ENCODE results near the gene AKR1D1. TPM values are rescaled to one million over a fixed set of nuclear protein-coding genes. Genes with fewer than 3 reads are reported as not detected.

Gene AKR1D1, protein sequence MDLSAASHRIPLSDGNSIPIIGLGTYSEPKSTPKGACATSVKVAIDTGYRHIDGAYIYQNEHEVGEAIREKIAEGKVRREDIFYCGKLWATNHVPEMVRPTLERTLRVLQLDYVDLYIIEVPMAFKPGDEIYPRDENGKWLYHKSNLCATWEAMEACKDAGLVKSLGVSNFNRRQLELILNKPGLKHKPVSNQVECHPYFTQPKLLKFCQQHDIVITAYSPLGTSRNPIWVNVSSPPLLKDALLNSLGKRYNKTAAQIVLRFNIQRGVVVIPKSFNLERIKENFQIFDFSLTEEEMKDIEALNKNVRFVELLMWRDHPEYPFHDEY
- total RNA-seq = not detected

DNA sequence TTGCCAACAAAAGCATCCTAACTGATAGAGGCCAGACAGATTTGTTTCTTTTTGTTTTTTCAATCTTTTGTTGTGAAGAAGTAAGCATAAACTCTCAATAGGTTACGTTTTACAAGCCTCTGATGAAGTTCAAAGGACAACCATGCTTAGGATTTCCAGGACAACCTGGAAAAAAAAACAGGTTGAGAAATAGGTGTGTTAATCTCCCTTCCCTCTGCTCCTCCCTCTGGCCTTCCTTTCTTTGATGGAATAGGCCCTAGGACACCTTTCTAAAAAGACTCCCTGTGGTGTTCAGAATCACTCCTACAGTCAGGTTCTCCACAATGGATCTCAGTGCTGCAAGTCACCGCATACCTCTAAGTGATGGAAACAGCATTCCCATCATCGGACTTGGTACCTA lies at the start of gene AKR1D1:
TSS of gene AKR1D1 (plus strand) at position 264 of the 400 bp plus-strand sequence. CDS start at position 324, 60 bp downstream.
- in situ Hi-C loops (cut with MboI; ENCODE audit: low pct_ligation_motif_present in 1 of 4, low pct_unique_long_range_greater_than_20kb in 1 of 4, low sequenced_read_pairs in 3 of 4) = no loop called here
- no peak for TF ChIP-seq POLR2AphosphoS5 (IDR thresholded peaks at IDR 0.05)
- TF ChIP-seq EP300 (IDR thresholded peaks at IDR 0.05; ENCODE audit: low read depth) = no peak
- TF ChIP-seq, protein P1, sequence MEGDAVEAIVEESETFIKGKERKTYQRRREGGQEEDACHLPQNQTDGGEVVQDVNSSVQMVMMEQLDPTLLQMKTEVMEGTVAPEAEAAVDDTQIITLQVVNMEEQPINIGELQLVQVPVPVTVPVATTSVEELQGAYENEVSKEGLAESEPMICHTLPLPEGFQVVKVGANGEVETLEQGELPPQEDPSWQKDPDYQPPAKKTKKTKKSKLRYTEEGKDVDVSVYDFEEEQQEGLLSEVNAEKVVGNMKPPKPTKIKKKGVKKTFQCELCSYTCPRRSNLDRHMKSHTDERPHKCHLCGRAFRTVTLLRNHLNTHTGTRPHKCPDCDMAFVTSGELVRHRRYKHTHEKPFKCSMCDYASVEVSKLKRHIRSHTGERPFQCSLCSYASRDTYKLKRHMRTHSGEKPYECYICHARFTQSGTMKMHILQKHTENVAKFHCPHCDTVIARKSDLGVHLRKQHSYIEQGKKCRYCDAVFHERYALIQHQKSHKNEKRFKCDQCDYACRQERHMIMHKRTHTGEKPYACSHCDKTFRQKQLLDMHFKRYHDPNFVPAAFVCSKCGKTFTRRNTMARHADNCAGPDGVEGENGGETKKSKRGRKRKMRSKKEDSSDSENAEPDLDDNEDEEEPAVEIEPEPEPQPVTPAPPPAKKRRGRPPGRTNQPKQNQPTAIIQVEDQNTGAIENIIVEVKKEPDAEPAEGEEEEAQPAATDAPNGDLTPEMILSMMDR (IDR thresholded peaks at IDR 0.05) = no peak
- no peak for TF ChIP-seq POLR2A (IDR thresholded peaks at IDR 0.05)
- no peak for DNase-seq

DNA sequence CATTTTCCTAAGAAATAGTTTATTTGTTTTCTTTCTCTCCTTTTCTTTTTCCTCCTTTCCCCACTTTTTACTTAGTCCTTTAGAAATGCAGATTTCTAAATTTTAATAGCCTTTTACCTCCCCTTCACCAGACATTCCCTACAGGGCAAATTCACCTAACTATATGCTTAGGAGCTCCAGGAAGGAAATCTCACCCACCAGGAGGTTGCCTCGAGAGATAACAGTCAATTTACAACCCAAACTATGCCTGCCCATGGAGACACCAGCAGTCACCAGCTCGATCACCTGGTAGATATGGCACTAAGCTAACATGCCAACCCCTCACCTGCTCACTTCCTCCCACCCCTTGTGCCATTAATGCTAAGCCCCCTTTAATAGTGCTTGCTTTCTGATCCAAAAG lies 49.2 kb upstream of the AKR1D1 start:
- H3K4me3 ChIP-seq = no peak overlapping the region

More for the DNA sequence above, at the start of gene AKR1D1:
- no peak within 1 kb of the TSS for H3K4me3 ChIP-seq
- no peaks in the 10 kb centered on the region for H3K9me3 ChIP-seq
- no peaks in the 10 kb centered on the region for H3K4me1 ChIP-seq
- H3K27ac ChIP-seq = no peak within 1 kb of the TSS
- 83 to 86% methylated on average over 3 of the region's 3 CpGs for WGBS, 2 donors (ENCODE audit: low coverage in 1 of 2)
- H3K36me3 ChIP-seq = no peaks in the 10 kb centered on the region
- no peaks in the 10 kb centered on the region for H3K27me3 ChIP-seq
- intact Hi-C loops (cut with DNase I; ENCODE audit: low total_unique reads) = no loop called here

DNA sequence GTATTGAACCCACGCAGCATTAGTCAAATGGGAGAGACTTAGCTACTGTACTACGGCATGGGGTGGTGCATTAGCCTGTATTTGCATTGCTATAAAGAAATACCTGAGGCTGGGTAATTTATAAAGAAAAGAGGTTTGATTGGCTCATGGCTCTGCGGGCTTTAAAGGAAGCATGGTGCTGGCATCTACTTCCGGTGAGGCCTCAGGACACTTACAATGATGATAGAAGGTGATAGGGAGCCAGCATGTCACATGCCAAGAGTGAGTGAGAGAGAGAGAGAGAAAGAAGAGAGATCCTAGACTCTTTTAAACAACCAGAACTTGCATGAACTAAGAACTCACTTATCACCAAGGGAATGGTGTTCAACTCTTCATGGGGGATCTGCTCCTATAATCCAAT lies 47.1 kb upstream of the AKR1D1 start:
- H3K4me1 ChIP-seq = no peaks in the 10 kb centered on the region
- H3K27ac ChIP-seq = no peak overlapping the region
- intact Hi-C loops (cut with DNase I; ENCODE audit: low total_unique reads) = no loop called here
- in situ Hi-C loops (cut with MboI; ENCODE audit: low pct_ligation_motif_present in 1 of 4, low pct_unique_long_range_greater_than_20kb in 1 of 4, low sequenced_read_pairs in 3 of 4) = no loop called here
- DNase-seq = no peak
- H3K36me3 ChIP-seq = no peaks in the 10 kb centered on the region
- H3K4me3 ChIP-seq = no peak overlapping the region
- no peaks in the 10 kb centered on the region for H3K9me3 ChIP-seq
- no peak for TF ChIP-seq EP300 (IDR thresholded peaks at IDR 0.05; ENCODE audit: low read depth)
- TF ChIP-seq POLR2AphosphoS5 (IDR thresholded peaks at IDR 0.05) = no peak
- TF ChIP-seq, protein P1 (IDR thresholded peaks at IDR 0.05) = no peak
- no peak for TF ChIP-seq POLR2A (IDR thresholded peaks at IDR 0.05)
- H3K27me3 ChIP-seq = no peaks in the 10 kb centered on the region
- 70 to 91% methylated on average over 2 to 4 of the region's 4 CpGs for WGBS, 2 donors (ENCODE audit: low coverage in 1 of 2)

More for the DNA sequence above, 49.2 kb upstream of the AKR1D1 start:
- 33 to 47% methylated on average over 2 of the region's 2 CpGs for WGBS, 2 donors (ENCODE audit: low coverage in 1 of 2)
- Histone ChIP-seq H3K9me3 (no peaks in the 10 kb centered on the region), H3K4me1 (no peaks in the 10 kb centered on the region), H3K27me3 (no peaks in the 10 kb centered on the region), H3K36me3 (no peaks in the 10 kb centered on the region), H3K27ac (no peak overlapping the region)
- TF ChIP-seq POLR2AphosphoS5 (IDR thresholded peaks at IDR 0.05) (no peak), POLR2A (IDR thresholded peaks at IDR 0.05) (no peak), EP300 (IDR thresholded peaks at IDR 0.05; ENCODE audit: low read depth) (no peak)
- TF ChIP-seq, protein P1 (IDR thresholded peaks at IDR 0.05) = no peak
- in situ Hi-C loops (cut with MboI; ENCODE audit: low pct_ligation_motif_present in 1 of 4, low pct_unique_long_range_greater_than_20kb in 1 of 4, low sequenced_read_pairs in 3 of 4) = no loop called here
- intact Hi-C loops (cut with DNase I; ENCODE audit: low total_unique reads) = no loop called here
- DNase-seq = no peak

DNA sequence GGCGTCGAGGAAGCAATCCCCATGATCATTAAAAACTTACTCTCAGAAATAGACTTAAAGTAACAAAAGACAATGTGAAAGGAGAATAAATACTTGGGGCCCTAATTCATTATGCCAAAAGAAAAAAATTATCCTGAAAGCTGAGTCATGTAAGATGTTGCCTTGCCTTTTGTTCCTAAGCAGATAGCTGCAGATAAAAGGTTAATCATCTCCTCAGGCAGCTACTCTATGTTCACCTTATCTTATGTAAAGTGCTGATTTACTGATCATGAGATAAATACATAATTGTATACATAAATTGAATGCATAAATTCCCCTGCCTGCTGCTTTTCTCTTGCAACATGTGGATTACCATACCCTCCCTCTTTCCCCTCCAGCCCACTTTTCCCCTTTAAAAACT lies 46.3 kb upstream of the AKR1D1 start:
- H3K4me3 ChIP-seq = no peak overlapping the region
- DNase-seq = no peak
- H3K4me1 ChIP-seq = no peaks in the 10 kb centered on the region
- TF ChIP-seq POLR2A (IDR thresholded peaks at IDR 0.05) (no peak), EP300 (IDR thresholded peaks at IDR 0.05; ENCODE audit: low read depth) (no peak), POLR2AphosphoS5 (IDR thresholded peaks at IDR 0.05) (no peak)
- TF ChIP-seq, protein P1 (IDR thresholded peaks at IDR 0.05) = no peak
- H3K27ac ChIP-seq = no peak overlapping the region
- intact Hi-C loops (cut with DNase I; ENCODE audit: low total_unique reads) = no loop called here
- no peaks in the 10 kb centered on the region for H3K27me3 ChIP-seq
- WGBS, 2 donors (ENCODE audit: low coverage in 1 of 2) = 78 to 85% methylated on average over 2 of the region's 2 CpGs
- H3K9me3 ChIP-seq = no peaks in the 10 kb centered on the region
- in situ Hi-C loops (cut with MboI; ENCODE audit: low pct_ligation_motif_present in 1 of 4, low pct_unique_long_range_greater_than_20kb in 1 of 4, low sequenced_read_pairs in 3 of 4) = no loop called here
- no peaks in the 10 kb centered on the region for H3K36me3 ChIP-seq
